Thyroid gland (tissue), 4 donors: ENCODE data around the gene WDR20.

Source experiments
- POLR2A ChIP-seq, 2 donors: fragments of 450-650 bp; IDR thresholded peaks; one replicate each; pipeline ENCODE4 v1.6.1; 2017; ENCODE audit warnings: antibody characterized with exemption in 2 of 2, mild to moderate bottlenecking in 2 of 2, moderate library complexity in 1 of 2
- TF ChIP-seq, protein P1 (sequence below), 6 experiments: fragments of 200-600 bp in 3 of 6; fragments of 450-650 bp in 3 of 6; sonication (generic) in 3 of 6; IDR thresholded peaks; one replicate each; pipeline ENCODE4 v1.5.1; 2016 to 2019; ENCODE audit warnings: antibody characterized with exemption in 6 of 6, mild to moderate bottlenecking in 2 of 6, inconsistent platforms in 1 of 6, moderate library complexity in 1 of 6

- TF ChIP-seq, protein P1, sequence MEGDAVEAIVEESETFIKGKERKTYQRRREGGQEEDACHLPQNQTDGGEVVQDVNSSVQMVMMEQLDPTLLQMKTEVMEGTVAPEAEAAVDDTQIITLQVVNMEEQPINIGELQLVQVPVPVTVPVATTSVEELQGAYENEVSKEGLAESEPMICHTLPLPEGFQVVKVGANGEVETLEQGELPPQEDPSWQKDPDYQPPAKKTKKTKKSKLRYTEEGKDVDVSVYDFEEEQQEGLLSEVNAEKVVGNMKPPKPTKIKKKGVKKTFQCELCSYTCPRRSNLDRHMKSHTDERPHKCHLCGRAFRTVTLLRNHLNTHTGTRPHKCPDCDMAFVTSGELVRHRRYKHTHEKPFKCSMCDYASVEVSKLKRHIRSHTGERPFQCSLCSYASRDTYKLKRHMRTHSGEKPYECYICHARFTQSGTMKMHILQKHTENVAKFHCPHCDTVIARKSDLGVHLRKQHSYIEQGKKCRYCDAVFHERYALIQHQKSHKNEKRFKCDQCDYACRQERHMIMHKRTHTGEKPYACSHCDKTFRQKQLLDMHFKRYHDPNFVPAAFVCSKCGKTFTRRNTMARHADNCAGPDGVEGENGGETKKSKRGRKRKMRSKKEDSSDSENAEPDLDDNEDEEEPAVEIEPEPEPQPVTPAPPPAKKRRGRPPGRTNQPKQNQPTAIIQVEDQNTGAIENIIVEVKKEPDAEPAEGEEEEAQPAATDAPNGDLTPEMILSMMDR (IDR thresholded peaks at IDR 0.05), result no peak
- TF ChIP-seq POLR2A (IDR thresholded peaks at IDR 0.05), result no peak
Observed at GRCh38 chr14:102251161-102251560, 111.5 kb downstream of the WDR20 start.
